WI38 (cell line): Measurements from ENCODE around the gene TTBK2.

Source experiments
- H3K4me3 ChIP-seq: 2 replicates; pipeline ENCODE4 v1.5.1; 2011; ENCODE audit warnings: low read depth, mild to moderate bottlenecking, control low read depth, low read length
- CTCF ChIP-seq: IDR thresholded peaks from 2 replicates; pipeline ENCODE4 v1.5.1; 2012; ENCODE audit warnings: low read depth, mild to moderate bottlenecking, control low read depth, low read length

The TTBK2 gene

GRCh38 chr15:42846647-42847046 lies 73.9 kb downstream of the TTBK2 start:
- H3K4me3 ChIP-seq: no peak overlapping the region
- TF ChIP-seq CTCF: no peak

GRCh38 chr15:42845581-42845980 lies 75.0 kb downstream of the TTBK2 start:
- H3K4me3 ChIP-seq: no peak overlapping the region
- TF ChIP-seq CTCF: no peak

- H3K4me3 ChIP-seq: no peak overlapping the region
- TF ChIP-seq CTCF: no peak
Measured at GRCh38 chr15:42843699-42844098, 76.9 kb downstream of the TTBK2 start.

- H3K4me3 ChIP-seq: no peak overlapping the region
- no peak for TF ChIP-seq CTCF
Measured at GRCh38 chr15:42836251-42836650, 84.3 kb downstream of the TTBK2 start.

GRCh38 chr15:42832576-42832975 lies 88.0 kb downstream of the TTBK2 start:
- no peak overlapping the region for H3K4me3 ChIP-seq
- no peak for TF ChIP-seq CTCF

- no peak for TF ChIP-seq CTCF
- no peak overlapping the region for H3K4me3 ChIP-seq
Measured at GRCh38 chr15:42826251-42826890, 94.2 kb downstream of the TTBK2 start.

GRCh38 chr15:42825599-42825998 lies 95.0 kb downstream of the TTBK2 start:
- TF ChIP-seq CTCF: no peak
- H3K4me3 ChIP-seq: no peak overlapping the region
